ENCODE measurements around the gene SORL1.

SORL1 gene

DNA sequence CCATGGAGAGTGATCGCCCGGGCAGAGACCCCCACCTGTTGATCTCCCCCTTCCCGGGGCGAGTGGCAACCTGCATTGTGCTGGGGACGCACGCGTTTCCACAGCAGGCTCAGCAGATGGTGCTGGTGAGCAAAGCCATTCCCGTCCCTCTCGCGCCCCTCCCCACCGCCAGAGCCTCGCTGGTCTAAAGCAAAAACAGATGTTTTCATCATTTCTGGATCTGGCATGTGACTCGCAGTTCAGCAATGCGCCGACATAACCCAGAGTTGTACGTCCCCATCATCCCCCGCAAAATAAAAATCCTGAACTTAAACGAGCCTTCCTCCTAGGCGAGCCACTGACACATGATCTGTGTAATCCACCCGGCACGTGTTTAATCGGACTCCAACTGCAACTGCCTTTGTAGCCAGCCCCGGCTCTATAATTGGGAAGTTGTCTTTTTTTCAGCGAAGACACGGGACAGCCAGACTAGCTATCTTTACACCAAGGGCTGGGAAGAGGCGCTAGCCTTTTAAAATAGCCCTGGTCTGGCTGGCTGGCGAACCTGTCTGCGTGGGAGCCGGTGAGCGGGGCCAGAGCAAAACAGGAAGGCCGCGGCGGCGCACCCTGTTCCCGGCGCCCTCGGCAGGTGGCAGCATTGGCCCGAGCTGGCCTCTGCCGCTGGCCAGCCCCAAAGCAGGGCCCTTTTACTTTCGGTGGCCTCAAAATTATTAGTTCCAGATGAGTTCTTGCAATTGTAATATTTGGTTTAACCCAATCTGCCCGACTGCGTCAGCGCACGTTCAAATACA, 203.6 kb downstream of the SORL1 start:
- peak; percentile 97 for DNase-seq (ENCODE audit: low read depth, low spot score)

DNA sequence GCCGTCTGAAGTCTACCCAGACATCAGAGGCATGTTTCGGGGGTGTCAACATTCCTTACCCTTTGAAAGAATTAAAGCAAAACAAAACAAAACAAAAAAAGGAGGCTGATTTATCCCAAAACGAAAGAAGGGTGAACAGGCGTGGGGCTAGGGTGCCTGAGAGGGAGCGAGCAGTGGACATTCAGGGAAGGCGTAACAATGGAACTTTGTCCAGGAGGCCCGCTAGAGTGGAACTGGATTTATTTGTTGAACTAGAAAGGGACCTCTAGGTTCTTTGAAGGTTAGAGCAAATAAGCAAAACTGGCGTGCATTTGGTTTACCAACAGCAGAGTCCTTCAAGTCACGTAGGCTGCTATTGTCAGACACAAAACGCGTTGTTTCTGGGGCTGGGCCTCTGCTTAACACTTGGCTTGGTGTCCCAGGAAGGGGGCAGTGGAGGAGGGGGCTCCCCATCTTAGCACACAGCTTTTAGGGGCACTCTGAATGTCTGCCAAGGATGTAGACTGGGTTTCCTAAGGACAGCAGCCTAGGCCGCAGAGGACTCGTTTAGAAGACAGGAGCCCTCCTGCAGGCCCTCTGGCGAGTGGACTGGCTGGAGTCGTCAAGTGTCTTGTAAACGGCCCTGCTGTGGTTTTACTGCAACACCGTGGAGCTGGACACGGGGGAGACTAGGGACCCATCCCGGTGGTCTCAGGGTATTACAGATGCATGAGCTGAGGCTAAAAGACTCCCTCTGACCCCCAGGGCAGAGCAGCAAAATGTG, 204.4 kb downstream of the SORL1 start:
- DNase-seq (ENCODE audit: low read depth, low spot score) = no peak

DNA sequence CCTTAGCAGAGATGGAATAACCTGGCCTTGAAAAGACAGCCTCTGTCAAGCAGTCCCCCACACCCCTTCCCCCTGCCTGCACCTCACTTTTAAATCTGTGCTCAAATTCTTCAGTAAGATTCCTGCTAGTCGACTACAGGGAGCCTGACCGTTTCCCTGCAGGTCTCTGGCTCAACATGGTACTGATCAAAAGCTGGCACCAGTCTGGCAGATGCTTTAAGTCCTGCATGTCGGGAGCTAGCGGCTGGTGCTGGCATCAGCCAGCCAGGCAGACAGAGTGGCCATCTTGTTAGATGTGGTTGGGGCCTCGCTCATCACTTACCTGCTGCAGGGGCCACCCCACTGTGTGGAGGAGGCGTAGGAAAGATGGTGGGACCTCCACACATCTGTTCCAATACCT, 205.0 kb downstream of the SORL1 start:
- DNase-seq (ENCODE audit: low read depth, low spot score) = no peak

DNA sequence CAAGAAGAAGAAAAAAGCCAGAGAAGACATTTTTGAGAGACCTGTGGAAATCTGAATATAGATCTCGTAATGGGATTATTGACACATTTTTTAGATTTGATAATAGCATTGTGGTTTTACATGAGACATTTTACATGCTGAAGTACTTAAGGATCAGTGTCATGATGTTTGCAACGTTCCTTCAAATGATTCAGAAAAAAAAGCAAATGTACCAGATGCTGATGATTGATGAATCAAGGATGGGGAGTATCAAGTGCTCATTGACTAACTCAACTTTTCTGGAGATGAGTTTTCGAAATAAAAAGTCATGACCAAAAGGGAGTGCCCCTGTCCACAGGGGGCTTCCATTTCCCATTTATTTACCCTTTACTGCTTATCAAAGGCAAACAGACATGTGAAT, 207.7 kb downstream of the SORL1 start:
- DNase-seq (ENCODE audit: low read depth, low spot score) = no peak

DNA sequence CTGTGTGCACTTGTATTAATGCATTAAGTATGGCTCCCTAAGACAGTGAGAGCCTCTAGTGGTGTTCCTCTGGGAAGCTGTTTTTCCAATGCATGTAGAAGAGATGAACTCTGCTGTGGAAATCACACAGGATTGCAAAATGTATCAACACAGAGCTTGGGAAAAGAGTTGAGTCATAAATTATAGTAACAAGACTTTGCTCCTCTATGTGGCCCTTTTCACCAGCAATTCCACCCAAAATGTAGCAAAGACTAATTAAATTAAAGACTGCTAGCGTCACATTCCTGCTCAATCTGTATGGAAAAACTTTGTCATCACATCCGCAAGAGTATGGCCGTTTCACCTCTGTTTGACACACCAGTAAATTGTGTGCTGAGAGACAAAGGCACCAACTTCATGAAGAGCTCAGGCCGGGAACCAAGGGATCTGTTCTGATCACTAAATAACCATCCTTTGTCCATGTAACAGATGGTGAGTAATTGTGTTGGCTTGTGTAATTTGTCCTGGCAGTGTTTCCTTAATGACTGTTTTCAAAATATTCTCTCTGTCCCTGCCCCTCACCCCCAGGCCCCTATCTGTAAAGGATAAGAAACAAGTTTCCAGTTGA, 209.9 kb downstream of the SORL1 start:
- DNase-seq (ENCODE audit: low read depth, low spot score) = no peak

DNA sequence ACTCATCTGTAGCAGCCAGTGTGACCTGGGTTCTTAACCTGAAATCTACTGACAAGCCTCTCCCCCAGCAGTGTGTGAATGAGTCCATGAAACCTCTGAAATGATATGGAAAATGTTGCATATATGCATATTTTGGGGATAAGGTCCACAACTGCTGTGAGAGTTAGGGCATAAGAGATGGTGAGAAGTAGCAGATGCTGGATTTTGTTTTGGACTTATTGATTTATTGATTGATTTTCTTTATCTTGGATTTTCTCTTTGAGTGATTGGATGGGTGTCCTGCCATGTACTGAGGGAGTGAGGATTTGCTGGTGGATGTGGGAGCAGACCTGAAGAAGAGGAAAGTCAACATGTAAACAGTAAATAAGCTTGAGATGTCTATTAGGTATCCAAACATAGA, 212.0 kb downstream of the SORL1 start:
- no peak for DNase-seq (ENCODE audit: low read depth, low spot score)

DNA sequence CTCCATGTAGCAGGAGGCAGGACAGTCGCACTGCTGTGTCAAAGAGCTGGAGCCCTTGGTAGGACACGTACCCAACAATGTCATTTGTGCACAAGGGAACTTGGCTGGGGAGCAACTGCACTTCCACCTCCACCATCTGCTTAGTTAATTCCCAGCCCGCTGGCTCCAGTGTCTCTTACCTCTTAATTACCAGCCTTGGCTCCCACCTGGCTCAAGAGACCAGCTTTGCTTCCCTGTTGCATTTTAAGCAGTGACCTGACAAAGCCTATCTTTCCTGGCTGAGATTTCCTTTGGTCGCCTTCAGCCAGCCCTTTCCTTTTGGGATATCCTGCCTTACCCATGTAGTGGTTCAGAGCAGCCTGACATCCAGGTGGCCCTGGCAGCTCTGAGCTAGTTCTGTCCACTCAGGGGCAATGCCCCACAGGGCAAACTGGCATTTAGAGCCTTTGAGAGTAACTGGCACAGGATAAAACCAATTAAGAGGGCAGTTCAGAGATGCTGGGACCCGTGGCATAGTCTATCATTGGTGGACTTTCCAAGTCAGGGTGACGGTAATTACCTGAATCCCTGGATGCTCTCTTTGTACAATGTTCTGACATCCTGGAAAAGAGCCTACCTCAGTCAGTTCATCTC, 213.2 kb downstream of the SORL1 start:
- no peak for DNase-seq (ENCODE audit: low read depth, low spot score)

DNA sequence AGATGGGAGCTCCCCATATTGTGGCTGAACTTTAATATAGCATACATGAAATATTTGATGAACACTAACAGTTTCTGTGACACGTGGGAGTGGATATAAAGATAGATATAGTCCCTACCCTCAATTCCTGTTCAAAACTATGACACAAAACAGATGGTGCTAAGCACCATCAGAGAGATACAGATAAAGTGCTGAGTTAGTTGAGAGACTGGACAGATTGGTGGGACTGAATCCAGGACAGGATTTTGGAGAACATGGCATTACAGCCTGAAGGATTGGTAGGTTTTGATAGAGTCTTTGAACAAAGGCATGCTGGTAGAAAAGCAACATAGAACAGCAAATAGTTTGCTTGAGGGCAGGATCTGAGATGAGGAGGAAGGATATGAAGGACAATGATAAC, 215.7 kb downstream of the SORL1 start:
- no peak for DNase-seq (ENCODE audit: low read depth, low spot score)

DNA sequence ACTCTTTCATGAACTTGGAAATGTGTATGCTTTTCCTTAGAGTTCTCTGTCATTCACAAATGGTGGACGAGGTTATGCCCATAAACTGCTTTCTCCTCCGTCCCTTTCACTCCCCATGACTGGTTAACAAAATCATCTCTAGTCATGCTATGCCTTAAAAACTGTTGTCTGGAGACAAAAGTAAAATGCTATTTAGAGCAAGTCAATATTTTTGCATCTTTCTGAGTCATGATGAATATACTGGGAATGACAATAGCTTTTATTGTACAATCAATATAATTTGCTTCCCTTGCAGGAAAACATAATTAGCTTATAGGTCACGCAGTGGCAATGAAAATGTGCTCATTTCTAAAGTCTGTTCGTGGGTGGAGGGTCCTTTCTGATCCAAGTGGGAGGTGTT, 217.3 kb downstream of the SORL1 start:
- DNase-seq (ENCODE audit: low read depth, low spot score) = no peak

DNA sequence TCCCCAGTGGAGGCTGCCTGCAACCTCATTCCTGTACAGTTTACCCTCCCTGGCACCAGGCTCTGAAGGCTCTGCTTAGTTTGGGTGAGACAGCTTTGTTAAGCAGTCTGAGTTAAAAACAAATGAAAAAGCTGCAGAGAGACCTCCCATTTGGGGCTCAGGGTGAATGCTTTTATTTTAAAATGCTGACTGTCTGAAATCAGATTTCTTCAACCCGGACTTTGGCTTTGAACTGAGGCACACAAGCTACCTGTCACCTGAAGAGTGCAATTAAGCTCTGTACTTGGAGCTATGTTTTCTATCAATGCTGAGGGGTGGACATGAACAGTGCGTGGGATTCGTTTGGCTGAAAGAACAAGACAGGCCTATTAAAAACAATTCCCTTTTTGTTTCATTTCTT, 218.2 kb downstream of the SORL1 start:
- no peak for DNase-seq (ENCODE audit: low read depth, low spot score)

DNA sequence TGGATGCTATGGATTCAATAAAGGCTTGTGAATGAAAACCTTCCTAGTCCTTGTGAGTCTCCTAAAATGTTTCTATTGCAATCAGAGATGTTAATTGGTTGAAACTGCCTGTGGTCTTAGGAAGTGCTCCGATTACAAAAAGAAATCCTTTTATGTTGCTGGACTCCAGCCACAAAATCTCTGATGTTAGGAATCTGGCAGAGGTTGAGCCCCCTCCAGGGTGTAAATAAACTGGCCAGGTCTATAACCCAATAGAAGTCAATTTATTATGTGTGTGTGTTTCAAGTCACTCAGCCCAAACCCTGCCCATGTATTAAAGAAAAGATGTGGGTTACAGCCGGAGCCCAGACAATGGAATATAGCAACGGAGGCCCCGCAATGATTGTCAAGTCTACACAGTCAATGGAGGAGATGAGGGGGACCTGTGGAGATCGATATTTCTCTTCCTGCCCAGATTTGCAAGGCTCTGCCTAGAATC, 218.7 kb downstream of the SORL1 start:
- DNase-seq (ENCODE audit: low read depth, low spot score) = no peak

DNA sequence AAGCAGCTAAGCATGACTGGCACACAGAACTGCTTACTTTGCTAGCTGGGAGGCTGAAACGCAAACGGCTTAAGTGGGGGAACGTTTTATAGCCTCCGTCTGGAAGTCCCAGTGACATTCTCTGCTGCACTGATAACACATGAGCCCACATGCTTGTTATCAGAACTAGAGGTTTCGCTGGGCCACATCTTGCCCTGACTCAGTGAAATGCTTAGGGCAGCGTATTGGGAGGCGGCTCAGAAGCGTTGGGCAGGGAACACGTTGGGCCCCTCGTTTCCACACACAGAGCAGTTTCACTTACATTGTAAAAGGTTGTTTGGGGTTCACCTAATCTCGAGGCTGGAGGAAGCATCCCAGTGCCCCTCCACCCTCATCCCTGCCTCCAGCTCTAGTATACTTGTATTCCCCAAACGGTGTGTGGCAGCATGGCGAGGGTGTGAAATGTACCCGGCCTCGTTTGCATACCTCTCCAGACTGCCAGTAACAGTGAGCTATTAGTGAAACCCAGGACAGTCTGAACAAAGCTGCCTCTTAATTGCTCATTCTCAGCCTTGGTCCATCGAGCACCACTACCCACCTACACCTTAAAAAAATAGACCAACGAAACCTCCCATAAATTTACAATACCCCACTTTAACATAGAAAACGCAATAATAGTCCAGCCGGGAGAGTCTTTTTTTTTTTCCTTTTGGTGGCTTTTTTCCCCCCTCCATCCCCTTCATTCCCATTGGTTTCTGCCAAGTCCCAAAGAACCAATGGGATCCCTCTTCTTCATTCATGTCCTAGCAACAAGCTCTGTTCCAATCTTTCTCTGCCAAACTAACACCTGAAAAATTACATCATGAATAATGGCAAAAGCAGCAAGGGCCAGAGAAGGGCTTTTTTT, 219.4 kb downstream of the SORL1 start:
- no peak for DNase-seq (ENCODE audit: low read depth, low spot score)

DNA sequence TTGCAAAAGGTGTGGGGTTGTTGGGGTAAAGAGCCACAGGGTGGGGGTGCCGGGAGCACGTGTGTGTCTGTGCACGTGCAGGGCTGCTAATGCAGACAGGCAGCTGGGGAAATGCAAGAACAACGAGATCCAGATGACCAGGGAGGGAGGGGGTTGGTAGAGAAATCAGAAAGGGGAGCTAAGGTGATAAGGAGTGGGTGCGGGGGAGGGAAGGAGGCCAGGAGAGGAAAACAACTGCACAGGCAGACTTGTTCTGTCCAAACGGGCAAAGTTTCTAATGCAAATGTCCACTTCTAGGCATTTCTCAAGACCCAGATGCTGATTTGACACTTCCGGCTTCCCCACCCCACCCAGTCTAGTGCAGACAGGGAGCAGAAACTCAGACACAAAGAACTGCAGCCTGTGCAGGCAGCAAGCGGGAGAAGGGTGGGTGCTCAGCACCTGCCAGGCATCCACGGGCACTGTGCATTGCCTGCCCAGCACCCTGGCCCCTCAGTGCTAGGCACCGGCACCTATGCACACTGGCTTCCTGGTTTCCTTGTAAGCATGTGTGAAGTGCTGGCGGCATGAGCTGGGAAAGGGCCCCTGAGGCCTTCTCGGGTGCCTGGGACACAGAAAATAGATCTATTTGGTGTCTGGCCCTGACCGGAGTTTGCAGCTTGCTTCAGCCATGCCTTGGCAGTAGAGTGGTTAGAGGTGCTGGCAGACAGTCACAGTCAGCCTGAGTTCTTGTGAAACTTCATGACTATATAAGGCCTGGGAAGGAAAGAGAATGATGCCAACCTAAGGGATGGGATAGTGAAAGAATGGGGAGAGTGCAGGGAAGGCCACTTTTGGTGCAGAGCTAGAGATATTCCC, 220.7 kb downstream of the SORL1 start:
- DNase-seq (ENCODE audit: low read depth, low spot score) = no peak

DNA sequence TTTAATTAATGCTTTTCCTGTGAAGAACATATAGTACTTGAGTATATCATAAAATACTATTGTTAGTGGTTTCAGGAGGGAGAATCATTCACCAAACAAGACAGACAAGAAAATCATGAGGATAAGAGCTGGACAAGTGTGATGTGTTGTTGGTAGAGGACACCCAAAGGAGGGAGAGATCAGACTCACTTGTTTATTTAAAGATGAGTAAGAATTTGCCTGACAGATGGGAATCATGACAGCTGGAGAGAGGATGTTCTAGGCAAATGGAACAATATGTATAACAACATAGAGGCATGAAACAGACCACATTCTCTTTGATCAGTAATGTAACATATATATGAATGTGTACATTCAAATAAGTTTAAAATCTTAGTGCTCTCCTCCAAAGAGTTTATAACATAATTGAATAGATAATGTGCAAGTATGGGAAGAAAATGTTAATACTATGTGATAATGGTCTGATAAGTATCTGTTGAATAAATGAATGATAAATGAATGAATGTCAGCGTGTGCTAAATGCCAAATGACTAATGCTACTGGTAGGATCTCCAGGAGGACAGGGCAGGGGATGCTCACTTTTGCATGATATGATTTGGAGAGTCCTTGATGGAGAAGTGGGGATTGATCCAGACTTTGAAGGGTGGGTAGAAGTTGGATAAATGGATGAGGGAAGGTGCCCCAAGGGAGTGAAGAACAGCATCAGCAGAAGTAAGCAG, 229.6 kb downstream of the SORL1 start:
- DNase-seq (ENCODE audit: low read depth, low spot score) = no peak
